Motor neuron (in vitro differentiated cells): ENCODE measurements around the gene GLB1L2. TPM values are rescaled to one million over a fixed set of nuclear protein-coding genes. Genes with fewer than 3 reads are reported as not detected.
A peak's percentile ranks its signal among the peaks of the same experiment; 100 is the strongest.

Source experiments
- ATAC-seq, 8 experiments: fragments of 200-7000 bp; cut with Tn5 transposase; replicated peaks in 6 of 8; 2 replicates each; pipeline ENCODE4 v1.8.0; 2021; ENCODE audit warnings: mild to moderate bottlenecking in 8 of 8, moderate library complexity in 8 of 8
- H3K27ac ChIP-seq, 2 donors: fragments of 250-450 bp; sonication (Bioruptor Pico); 2 replicates each; pipeline ENCODE4 v1.9.0; 2021; ENCODE audit warnings: antibody characterized with exemption in 2 of 2, mild to moderate bottlenecking in 2 of 2, moderate library complexity in 1 of 2
- H3K4me1 ChIP-seq, 2 donors: fragments of 250-450 bp; sonication (Bioruptor Pico); replicated peaks in 1 of 2; 2 replicates each; pipeline ENCODE4 v1.6.1; 2021; ENCODE audit warnings: antibody characterized with exemption in 2 of 2, mild to moderate bottlenecking in 2 of 2, moderate library complexity in 1 of 2
- H3K4me3 ChIP-seq, 5 donors: fragments of 250-450 bp; sonication (Bioruptor Pico); 2 replicates each; pipeline ENCODE4 v1.9.0; 2021; ENCODE audit warnings: antibody characterized with exemption in 5 of 5, mild to moderate bottlenecking in 5 of 5, moderate library complexity in 4 of 5
- WGBS, 10 experiments: fragments of 450-650 bp; shearing (Covaris generic); methylation state at CpG; one replicate each; pipeline ENCODE4 v1.0.0; 2022; 5-methylcytosine and 5-hydroxymethylcytosine counted together
- in situ Hi-C, 9 experiments: fragments of 400-800 bp; cut with MboI; loops; one replicate each; pipeline ENCODE4 v1.15.0; 2021; ENCODE audit warnings: low sequenced_read_pairs in 9 of 9, low pct_unique_long_range_greater_than_20kb in 2 of 9; ENCODE audit not compliant: unreplicated experiment in 9 of 9
- total RNA-seq, 8 experiments: library from RNA; unstranded; fragments of 300-600 nt; gene quantifications; 2 replicates each; pipeline versions ENCODE4 v1.2.3 to v1.2.4, GENCODE V29; 2022

The GLB1L2 gene
- total RNA-seq, 8 experiments from 2014 or later, result 1.8 to 13.6 (median 5.2) TPM

- no peak overlapping the region for H3K27ac ChIP-seq
- no peak for ATAC-seq
- peaks cover 4 to 5% of the 10 kb centered on the region in 2 donors for H3K4me1 ChIP-seq
- 73 to 100% (median 89%) methylated on average over 1 to 3 of the region's 8 CpGs; no CpG with 5 or more reads in 6 of the 10 experiments for WGBS, 10 experiments
- in situ Hi-C loops, result no loop called here
- H3K4me3 ChIP-seq, result no peak overlapping the region
These were observed 25.7 kb downstream of the GLB1L2 start for GRCh38 chr11:134357545-134357839.

GRCh38 chr11:134358165-134358855 is 26.5 kb downstream of the GLB1L2 start:
- peaks cover 4 to 5% of the 10 kb centered on the region in 2 donors for H3K4me1 ChIP-seq
- in situ Hi-C loops, result no loop called here
- 50 to 92% (median 87%) methylated on average over 1 to 20 of the region's 27 CpGs; no CpG with 5 or more reads in 4 of the 10 experiments for WGBS, 10 experiments
- ATAC-seq, result no peak
- no peak overlapping the region for H3K4me3 ChIP-seq
- H3K27ac ChIP-seq, result no peak overlapping the region

- ATAC-seq, result no peak
- WGBS, 10 experiments, result 17 to 97% (median 79%) methylated on average over 1 to 6 of the region's 18 CpGs; no CpG with 5 or more reads in 3 of the 10 experiments
- H3K27ac ChIP-seq, result no peak overlapping the region
- peaks cover 4 to 5% of the 10 kb centered on the region in 2 donors for H3K4me1 ChIP-seq
- in situ Hi-C loops, result no loop called here
- no peak overlapping the region for H3K4me3 ChIP-seq
These were observed 27.2 kb downstream of the GLB1L2 start for GRCh38 chr11:134358856-134359490.

- Histone ChIP-seq H3K27ac (no peak overlapping the region), H3K4me1 (peaks cover 4 to 5% of the 10 kb centered on the region in 2 donors), H3K4me3 (no peak overlapping the region)
- in situ Hi-C loops, result no loop called here
- no peak for ATAC-seq
- 40 to 100% (median 83%) methylated on average over 1 to 8 of the region's 10 CpGs; no CpG with 5 or more reads in 2 of the 10 experiments for WGBS, 10 experiments
These were observed 27.9 kb downstream of the GLB1L2 start for GRCh38 chr11:134359646-134360045.

GRCh38 chr11:134360050-134360835 is 28.5 kb downstream of the GLB1L2 start:
- ATAC-seq, result peak; percentile 98 to 100 (median 99)
- Histone ChIP-seq H3K27ac (no peak overlapping the region), H3K4me3 (no peak overlapping the region), H3K4me1 (peaks cover 4 to 5% of the 10 kb centered on the region in 2 donors)
- 0 to 100% (median 44%) methylated on average over 1 to 16 of the region's 30 CpGs; no CpG with 5 or more reads in 1 of the 10 experiments for WGBS, 10 experiments
- in situ Hi-C loops, result no loop called here

- WGBS, 10 experiments, result 57 to 98% (median 91%) methylated on average over 2 to 13 of the region's 26 CpGs; no CpG with 5 or more reads in 3 of the 10 experiments
- no peak overlapping the region for H3K27ac ChIP-seq
- no peak overlapping the region for H3K4me3 ChIP-seq
- ATAC-seq, result no peak
- H3K4me1 ChIP-seq, result peaks cover 4 to 9% of the 10 kb centered on the region in 2 donors
- in situ Hi-C loops, result no loop called here
These were observed 29.9 kb downstream of the GLB1L2 start for GRCh38 chr11:134361661-134362060.

- in situ Hi-C loops, result no loop called here
- WGBS, 10 experiments, result 53 to 99% (median 92%) methylated on average over 1 to 22 of the region's 32 CpGs; no CpG with 5 or more reads in 1 of the 10 experiments
- H3K4me3 ChIP-seq, result no peak overlapping the region
- no peak for ATAC-seq
- no peak overlapping the region for H3K27ac ChIP-seq
- H3K4me1 ChIP-seq, result peaks cover 4 to 13% of the 10 kb centered on the region in 2 donors
These were observed 30.6 kb downstream of the GLB1L2 start for GRCh38 chr11:134362192-134362901.

- WGBS, 10 experiments, result 50 to 100% (median 58%) methylated on average over 3 to 6 of the region's 9 CpGs; no CpG with 5 or more reads in 6 of the 10 experiments
- no peak for ATAC-seq
- no peak overlapping the region for H3K4me3 ChIP-seq
- no peak overlapping the region for H3K27ac ChIP-seq
- in situ Hi-C loops, result no loop called here
- H3K4me1 ChIP-seq, result peaks cover 4 to 13% of the 10 kb centered on the region in 2 donors
These were observed 31.4 kb downstream of the GLB1L2 start for GRCh38 chr11:134363161-134363560.

- in situ Hi-C loops, result no loop called here
- no peak overlapping the region for H3K4me3 ChIP-seq
- no peak overlapping the region for H3K27ac ChIP-seq
- peaks cover 4 to 13% of the 10 kb centered on the region in 2 donors for H3K4me1 ChIP-seq
- WGBS, 10 experiments, result 0 to 100% (median 70%) methylated on average over 1 to 7 of the region's 7 CpGs; no CpG with 5 or more reads in 1 of the 10 experiments
- ATAC-seq, result peak in 1 of 8 experiments; percentile 17
These were observed 31.8 kb downstream of the GLB1L2 start for GRCh38 chr11:134363592-134363991.

GRCh38 chr11:134364261-134364660 is 32.5 kb downstream of the GLB1L2 start:
- 60 to 100% (median 75%) methylated on average over 1 to 4 of the region's 9 CpGs; no CpG with 5 or more reads in 7 of the 10 experiments for WGBS, 10 experiments
- H3K4me1 ChIP-seq, result peaks cover 4 to 13% of the 10 kb centered on the region in 2 donors
- H3K27ac ChIP-seq, result no peak overlapping the region
- H3K4me3 ChIP-seq, result no peak overlapping the region
- no peak for ATAC-seq
- in situ Hi-C loops, result no loop called here

- Histone ChIP-seq H3K4me1 (peaks cover 2 to 11% of the 10 kb centered on the region in 2 donors), H3K27ac (no peak overlapping the region), H3K4me3 (no peak overlapping the region)
- ATAC-seq, result no peak
- WGBS, 10 experiments, result 0 to 95% (median 70%) methylated on average over 1 to 9 of the region's 22 CpGs; no CpG with 5 or more reads in 3 of the 10 experiments
- in situ Hi-C loops, result no loop called here
These were observed 33.5 kb downstream of the GLB1L2 start for GRCh38 chr11:134365011-134365925.

- in situ Hi-C loops, result no loop called here
- no peak overlapping the region for H3K4me3 ChIP-seq
- H3K27ac ChIP-seq, result no peak overlapping the region
- ATAC-seq, result peak in 1 of 8 experiments; percentile 19
- H3K4me1 ChIP-seq, result peaks cover 0 to 8% of the 10 kb centered on the region in 2 donors
- 0 to 100% (median 73%) methylated on average over 1 to 5 of the region's 7 CpGs; no CpG with 5 or more reads in 1 of the 10 experiments for WGBS, 10 experiments
These were observed 34.5 kb downstream of the GLB1L2 start for GRCh38 chr11:134366254-134366653.
